Measurements from ENCODE around the gene SENP2. TPM values are rescaled to one million over a fixed set of nuclear protein-coding genes. Genes with fewer than 3 reads are reported as not detected.

The SENP2 gene
- 18.4 and 22.7 TPM in 2 replicates for total RNA-seq

DNA sequence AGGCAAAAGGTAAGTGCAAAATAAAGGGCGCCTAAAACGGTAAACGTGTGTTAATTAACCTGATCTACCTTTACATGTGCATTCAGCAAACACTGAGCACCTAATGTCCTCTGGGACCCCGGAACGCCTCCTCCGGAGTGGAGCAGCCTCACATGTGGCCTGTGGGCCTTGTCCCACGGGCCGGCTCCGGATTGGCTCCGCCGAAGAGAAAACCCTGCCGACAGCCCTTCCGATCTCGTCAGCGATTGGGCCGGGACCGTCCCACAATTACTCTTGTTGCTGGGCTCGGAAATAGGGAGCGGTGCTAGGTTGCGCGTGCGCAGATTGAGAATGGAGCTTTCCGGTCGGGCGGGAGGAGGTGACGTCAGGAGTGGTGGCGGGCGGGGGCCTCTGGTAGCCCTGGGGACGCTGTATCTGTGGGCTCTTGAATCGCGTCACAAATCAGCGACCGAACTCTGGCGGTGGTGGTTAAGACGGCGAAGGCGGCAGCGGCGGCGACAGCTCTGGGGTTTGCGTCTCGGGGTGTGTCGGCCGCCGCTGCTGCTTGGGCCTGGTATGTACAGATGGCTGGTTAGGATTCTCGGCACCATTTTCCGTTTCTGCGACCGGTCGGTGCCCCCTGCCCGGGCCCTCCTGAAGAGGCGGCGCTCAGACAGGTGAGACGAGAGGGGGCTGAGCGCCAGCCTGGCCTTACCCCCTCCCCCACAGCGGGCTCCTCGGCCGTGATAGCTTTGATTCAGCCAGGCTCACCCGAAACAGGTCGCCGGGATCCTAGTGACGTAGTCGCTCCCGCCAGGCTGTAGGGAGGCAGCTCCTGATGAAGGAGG, at the start of gene SENP2:
SENP2 (plus strand) TSS at position 437 of the 827 bp plus-strand sequence; CDS start at position 556, 119 bp downstream.

GRCh38 chr3:185552358-185552877, 33.7 kb upstream of the SENP2 start, which contains the start of gene LIPH:
TSS of gene LIPH (minus strand) at chr3:185552588. CDS start at chr3:185552471, 117 bp downstream.

Small RNA genes lying within 50 kb of the gene (small RNA-seq; reads per million reads assigned to genes)
- gene AC133473.1: not detected

Other genes starting within 250 kb of the SENP2 start
- gene MAP3K13, start 223.2 kb upstream of the SENP2 start, total RNA-seq: 10.3 and 14.5 TPM in 2 replicates
- gene TMEM41A, start 87.3 kb upstream of the SENP2 start, total RNA-seq: 9.9 and 11.1 TPM in 2 replicates
- not detected in 2 replicates for gene LIPH, start 33.7 kb upstream of the SENP2 start, total RNA-seq
- gene IGF2BP2, start 238.7 kb downstream of the SENP2 start, total RNA-seq: 55.9 and 123 TPM in 2 replicates